HepG2 (cell line): Measurements from ENCODE around the gene FRMPD2. TPM values are rescaled to one million over a fixed set of nuclear protein-coding genes. Genes with fewer than 3 reads are reported as not detected.

ENCODE experiments used
- ATAC-seq: fragments of 200-7000 bp; cut with Tn5 transposase; 3 replicates; pipeline ENCODE4 v1.9.1; 2020; ENCODE audit warnings: mild to moderate bottlenecking, moderate library complexity
- BruUV-seq: library from RNA; stranded (reverse); fragments of 400-500 nt; replicated peaks from 2 replicates; lab custom pipeline; 2021; lab: Mats Ljungman, UMichigan
- CTCF ChIA-PET: fragments of 300-600 bp; formaldehyde crosslinking; extraction: SDS; loops from one replicate; lab custom pipeline; 2021; ENCODE audit warnings: low total read pairs, inconsistent platforms, low intra/inter-chr PET ratio; lab: Yijun Ruan, JAX
- POLR2A ChIA-PET: fragments of 350-600 bp; sonication (Branson Sonifier 250); formaldehyde crosslinking; loops from one replicate; lab custom pipeline; 2020; ENCODE audit warnings: antibody characterized with exemption, inconsistent platforms; lab: Yijun Ruan, JAX
- DNase-seq: peaks from one replicate; pipeline ENCODE4 v3.0.0-alpha.2; 2015; ENCODE audit warnings: low spot score
- FAIRE-seq: peaks from 3 replicates; lab custom pipeline; 2011; peaks lifted over from hg19 to GRCh38; lab: Jason Lieb, UNC
- H2AFZ ChIP-seq: one replicate; pipeline ENCODE4 v1.6.1; 2011; ENCODE audit warnings: low read length, inconsistent platforms
- H3K27ac ChIP-seq: fragments of 300-600 bp; 3 replicates; pipeline ENCODE4 v1.8.0; 2011; ENCODE audit warnings: mixed run types, mild to moderate bottlenecking, mixed read lengths, low read length, inconsistent platforms; ENCODE audit not compliant: insufficient read depth; ENCODE audit errors: extremely low read length
- H3K27me3 ChIP-seq, 2 experiments: fragments of 200-600 bp in 1 of 2; 2 replicates in 1 of 2; 3 replicates in 1 of 2; pipeline versions ENCODE4 v1.6.0 to v1.8.0; 2011; ENCODE audit warnings: low read length in 2 of 2, mild to moderate bottlenecking in 2 of 2, moderate library complexity in 2 of 2, inconsistent platforms in 1 of 2; ENCODE audit not compliant: insufficient read depth in 2 of 2, control insufficient read depth in 1 of 2
- H3K36me3 ChIP-seq, 2 experiments: fragments of 200-600 bp in 1 of 2; replicated peaks in 1 of 2; 2 replicates in 1 of 2; 3 replicates in 1 of 2; pipeline versions ENCODE4 v1.5.1 to v1.8.0; 2011; ENCODE audit warnings: low read length in 2 of 2, inconsistent platforms in 1 of 2; ENCODE audit not compliant: insufficient read depth in 2 of 2, control insufficient read depth in 1 of 2
- H3K4me1 ChIP-seq: 2 replicates; pipeline ENCODE4 v1.5.1; 2012; ENCODE audit warnings: low read length, inconsistent platforms; ENCODE audit not compliant: insufficient read depth
- H3K4me2 ChIP-seq: 2 replicates; pipeline ENCODE4 v1.6.0; 2011; ENCODE audit warnings: low read depth, low read length, inconsistent platforms
- H3K4me3 ChIP-seq, 3 experiments: fragments of 200-600 bp in 1 of 3; sonication (generic), shearing (Covaris generic) in 1 of 3; replicated peaks in 1 of 3; 2 replicates each; pipeline ENCODE4 v1.5.1; 2011 to 2016; ENCODE audit warnings: low read length in 3 of 3, inconsistent platforms in 2 of 3, low read depth in 2 of 3, mild to moderate bottlenecking in 2 of 3, control low read depth in 1 of 3, mixed read lengths in 1 of 3; ENCODE audit not compliant: insufficient read depth in 1 of 3
- H3K79me2 ChIP-seq: one replicate; pipeline ENCODE4 v1.6.1; 2011; ENCODE audit warnings: low read length, inconsistent platforms; ENCODE audit not compliant: insufficient read depth
- H3K9ac ChIP-seq: 2 replicates; pipeline ENCODE4 v1.6.0; 2011; ENCODE audit warnings: mild to moderate bottlenecking, low read depth, low read length, inconsistent platforms; ENCODE audit not compliant: insufficient read depth
- H3K9me3 ChIP-seq: 2 replicates; pipeline ENCODE4 v1.5.1; 2012; ENCODE audit warnings: mild to moderate bottlenecking, low read length
- H4K20me1 ChIP-seq: 2 replicates; pipeline ENCODE4 v1.6.0; 2011; ENCODE audit warnings: inconsistent platforms, mild to moderate bottlenecking, low read length, moderate library complexity; ENCODE audit not compliant: insufficient read depth
- ATF1 ChIP-seq: IDR thresholded peaks from 2 replicates; pipeline ENCODE4 v1.6.1; 2016; ENCODE audit warnings: mild to moderate bottlenecking, control low read depth
- BRD4 ChIP-seq: sonication (generic); formaldehyde crosslinking; IDR thresholded peaks from 2 replicates; pipeline ENCODE4 v1.4.0; 2020; ENCODE audit warnings: missing genetic modification reagents
- KDM5B ChIP-seq: sonication (generic); formaldehyde crosslinking; IDR thresholded peaks from 2 replicates; pipeline ENCODE4 v1.4.0; 2020; ENCODE audit warnings: missing genetic modification reagents, mild to moderate bottlenecking, borderline replicate concordance
- NR1H2 ChIP-seq: sonication (generic); formaldehyde crosslinking; IDR thresholded peaks from 2 replicates; pipeline ENCODE4 v1.8.1; 2022; ENCODE audit warnings: low read depth, missing genetic modification reagents, borderline replicate concordance
- POLR2AphosphoS2 ChIP-seq: IDR thresholded peaks from 2 replicates; pipeline ENCODE4 v1.6.1; 2011; ENCODE audit warnings: low read depth, low read length, improper control_type of control experiment
- TEAD3 ChIP-seq: optimal IDR thresholded peaks from 2 replicates; pipeline ENCODE3; 2016; ENCODE audit warnings: borderline replicate concordance
- XBP1 ChIP-seq: sonication (generic); formaldehyde crosslinking; IDR thresholded peaks from 2 replicates; pipeline ENCODE4 v1.5.0; 2020; ENCODE audit warnings: missing genetic modification reagents
- ZNF24 ChIP-seq: fragments of 450-650 bp; IDR thresholded peaks from 2 replicates; pipeline ENCODE4 v1.6.1; 2017; ENCODE audit warnings: antibody characterized with exemption, mild to moderate bottlenecking
- ZNF430 ChIP-seq: sonication (generic); formaldehyde crosslinking; IDR thresholded peaks from 2 replicates; pipeline ENCODE4 v1.9.0; 2021; ENCODE audit warnings: mild to moderate bottlenecking, missing genetic modification reagents
- ZNF510 ChIP-seq: sonication (generic); formaldehyde crosslinking; IDR thresholded peaks from 2 replicates; pipeline ENCODE4 v1.4.0; 2020; ENCODE audit warnings: low read depth, mild to moderate bottlenecking, missing genetic modification reagents
- ZNF512 ChIP-seq: sonication (generic); formaldehyde crosslinking; IDR thresholded peaks from 2 replicates; pipeline ENCODE4 v1.4.0; 2020; ENCODE audit warnings: mild to moderate bottlenecking, missing genetic modification reagents
- ZNF512B ChIP-seq: sonication (generic); formaldehyde crosslinking; IDR thresholded peaks from 2 replicates; pipeline ENCODE4 v1.5.1; 2020; ENCODE audit warnings: missing genetic modification reagents, mild to moderate bottlenecking, borderline replicate concordance
- ZNF891 ChIP-seq: sonication (generic); formaldehyde crosslinking; IDR thresholded peaks from 2 replicates; pipeline ENCODE4 v1.5.0; 2020; ENCODE audit warnings: mild to moderate bottlenecking, missing genetic modification reagents
- WGBS: methylation state at CpG from one replicate; pipeline ENCODE4 v1.1.6; 2017; ENCODE audit warnings: low lambda C conversion rate; 5-methylcytosine and 5-hydroxymethylcytosine counted together
- in situ Hi-C: cut with HindIII; loops from 2 replicates; pipeline ENCODE4 v1.10.0; 2017; ENCODE audit warnings: low pct_unique_long_range_greater_than_20kb; ENCODE audit not compliant: extremely low pct_ligation_motif_present
- intact Hi-C: fragments of 100-400 bp; cut with micrococcal nuclease; formaldehyde crosslinking; loops from one replicate; pipeline ENCODE4 v1.10.0; 2022; ENCODE audit not compliant: unreplicated experiment
- polyA plus RNA-seq, 8 experiments: library from polyadenylated mRNA; depleted of rRNA in 3 of 8; stranded (reverse) in 7 of 8; unstranded in 1 of 8; fragments of >200 nt; fragmentation: Illumina TruSeq in 4 of 8; extraction: Trizol in 4 of 8; gene quantifications; 2 replicates each; pipeline versions ENCODE4 v1.2.1 to v1.2.3, GENCODE V29; 2011 to 2016; ENCODE audit warnings: low read depth in 4 of 8, missing spikeins in 1 of 8, mixed read lengths in 1 of 8; ENCODE audit not compliant: insufficient read depth in 1 of 8
- total RNA-seq, 5 experiments: library from RNA; depleted of rRNA; stranded (reverse); fragments of >200 nt; fragmentation: Illumina TruSeq; extraction: Trizol; gene quantifications; 2 replicates each; pipeline ENCODE4 v1.2.3, GENCODE V29; 2016; ENCODE audit warnings: low read depth in 1 of 5

Gene FRMPD2
- total and polyA plus RNA-seq, 2 of the 13 experiments (the other 11 are each of a cell fraction or from before 2014, with no cell fraction given): 0.45 to 1.3 TPM

- no peak for FAIRE-seq
- H3K4me1 ChIP-seq: no peaks in the 10 kb centered on the region
- no peak for ATAC-seq
Observed at GRCh38 chr10:48232717-48233447, 41.6 kb downstream of the FRMPD2 start.

More at GRCh38 chr10:48232717-48233447, 41.6 kb downstream of the FRMPD2 start:
- intact Hi-C loops (no loop called here), in situ Hi-C loops (no loop called here)
- H2AFZ ChIP-seq: no peak overlapping the region
- no peaks in the 10 kb centered on the region for H3K9me3 ChIP-seq
- no peaks in the 10 kb centered on the region for H3K27me3 ChIP-seq
- no TSS peak for BruUV-seq
- H3K27ac ChIP-seq: no peak overlapping the region
- ChIA-PET POLR2A (no interaction called here), CTCF (no interaction called here)
- TF ChIP-seq ZNF512B (CRISPR knock-in tag) (no peak), ZNF512 (CRISPR knock-in tag) (no peak), BRD4 (CRISPR knock-in tag) (no peak), XBP1 (CRISPR knock-in tag) (no peak), ZNF891 (CRISPR knock-in tag) (no peak), ZNF24 (no peak), NR1H2 (CRISPR knock-in tag) (no peak), TEAD3 (CRISPR knock-in tag) (no peak), ZNF510 (CRISPR knock-in tag) (no peak), ATF1 (CRISPR knock-in tag) (no peak), POLR2AphosphoS2 (no peak), ZNF430 (CRISPR knock-in tag) (no peak), KDM5B (CRISPR knock-in tag) (no peak)
- H3K4me2 ChIP-seq: no peak overlapping the region
- H4K20me1 ChIP-seq: no peaks in the 10 kb centered on the region
- H3K79me2 ChIP-seq: no peaks in the 10 kb centered on the region
- no peaks in the 10 kb centered on the region for H3K36me3 ChIP-seq
- H3K9ac ChIP-seq: no peak overlapping the region
- 94% methylated on average over 2 of the region's 3 CpGs for WGBS
- no peak for DNase-seq
- H3K4me3 ChIP-seq: no peak overlapping the region
